AG09319 (cell line): ENCODE results near the gene SLC25A26.

Source experiments
- DNase-seq: peaks from one replicate; pipeline ENCODE4 v3.0.0-alpha.2; 2010; ENCODE audit warnings: low read depth; ENCODE audit errors: extremely low read depth
- CTCF ChIP-seq: IDR thresholded peaks from 2 replicates; pipeline ENCODE4 v1.5.1; 2011; ENCODE audit warnings: low read depth, mild to moderate bottlenecking, inconsistent platforms, low read length, moderate library complexity

The SLC25A26 gene

GRCh38 chr3:66367979-66368378 is 147.2 kb downstream of the SLC25A26 start:
- DNase-seq: no peak
- no peak for TF ChIP-seq CTCF

GRCh38 chr3:66370179-66370578 is 149.4 kb downstream of the SLC25A26 start:
- DNase-seq: no peak
- TF ChIP-seq CTCF: no peak

- TF ChIP-seq CTCF: no peak
Observed at GRCh38 chr3:66371432-66371831, 150.6 kb downstream of the SLC25A26 start.

GRCh38 chr3:66372681-66373350 is 152.0 kb downstream of the SLC25A26 start:
- no peak for DNase-seq
- peak; percentile 31 for TF ChIP-seq CTCF

More at GRCh38 chr3:66371432-66371831, 150.6 kb downstream of the SLC25A26 start:
- no peak for DNase-seq

GRCh38 chr3:66376568-66376967 is 155.8 kb downstream of the SLC25A26 start:
- DNase-seq: no peak
- TF ChIP-seq CTCF: no peak

- no peak for DNase-seq
- TF ChIP-seq CTCF: no peak
Observed at GRCh38 chr3:66377800-66378199, 157.0 kb downstream of the SLC25A26 start.

GRCh38 chr3:66378256-66378655 is 157.5 kb downstream of the SLC25A26 start:
- no peak for DNase-seq
- TF ChIP-seq CTCF: peak; percentile 47
